Kidney (tissue), 14 donors: ENCODE measurements around the gene ANKDD1A. TPM values are rescaled to one million over a fixed set of nuclear protein-coding genes. Genes with fewer than 3 reads are reported as not detected.

Experiments used
- DNase-seq, 5 donors: peaks; one replicate each; pipeline ENCODE4 v3.0.0-alpha.2; 2013 to 2020
- FAIRE-seq: peaks from 2 replicates; lab custom pipeline; 2012; peaks lifted over from hg19 to GRCh38; lab: Jason Lieb, UNC
- H3K27ac ChIP-seq, 2 donors: one replicate each; pipeline ENCODE4 v1.7.0; 2013; ENCODE audit warnings: low read depth in 2 of 2, low read length in 2 of 2, inconsistent platforms in 1 of 2
- H3K27me3 ChIP-seq: one replicate; pipeline ENCODE4 v1.7.1; 2013; ENCODE audit warnings: low read length, inconsistent platforms; ENCODE audit not compliant: control insufficient read depth, insufficient read depth
- H3K36me3 ChIP-seq, 3 donors: one replicate each; pipeline versions ENCODE4 v1.7.0 to v1.7.1; 2013; ENCODE audit warnings: low read length in 3 of 3, control low read depth in 1 of 3, inconsistent platforms in 1 of 3; ENCODE audit not compliant: insufficient read depth in 3 of 3, control insufficient read depth in 2 of 3
- H3K4me1 ChIP-seq, 3 donors: one replicate each; pipeline versions ENCODE4 v1.7.0 to v1.7.1; 2013; ENCODE audit warnings: low read length in 3 of 3, inconsistent platforms in 1 of 3, low read depth in 1 of 3; ENCODE audit not compliant: control insufficient read depth in 2 of 3, insufficient read depth in 2 of 3
- H3K4me3 ChIP-seq, 3 donors: one replicate each; pipeline versions ENCODE4 v1.7.0 to v1.8.1; 2013; ENCODE audit warnings: low read length in 3 of 3, control low read depth in 1 of 3, inconsistent platforms in 1 of 3
- H3K9ac ChIP-seq, 3 donors: one replicate each; pipeline versions ENCODE4 v1.7.0 to v1.7.1; 2013; ENCODE audit warnings: low read length in 3 of 3, control low read depth in 1 of 3, inconsistent platforms in 1 of 3
- H3K9me3 ChIP-seq, 3 donors: one replicate each; pipeline versions ENCODE4 v1.7.0 to v1.7.1; 2013; ENCODE audit warnings: low read length in 3 of 3, control low read depth in 1 of 3, inconsistent platforms in 1 of 3; ENCODE audit not compliant: control insufficient read depth in 2 of 3, insufficient read depth in 1 of 3
- CTCF ChIP-seq: IDR thresholded peaks from 3 replicates; pipeline ENCODE4 v1.5.1; 2012; ENCODE audit warnings: mild to moderate bottlenecking, moderate library complexity, borderline replicate concordance; ENCODE audit not compliant: insufficient read depth; ENCODE audit errors: extremely low read depth
- intact Hi-C: fragments of 100-400 bp; cut with DNase I; formaldehyde crosslinking; loops from one replicate; pipeline ENCODE4 v1.11.1; 2022
- polyA plus RNA-seq: library from polyadenylated mRNA; stranded (reverse); fragments of 350-450 nt; fragmentation: Illumina TruSeq; extraction: RNeasy Lipid Tissue Mini Kit (QIAGEN cat#74804); gene quantifications from one replicate; pipeline ENCODE4 v1.2.3, GENCODE V29; 2014; ENCODE audit warnings: low read depth, low replicate concordance; ENCODE audit not compliant: insufficient read depth
- total RNA-seq: library from RNA; stranded (reverse); fragmentation: NEBNext Ultra II Directional; extraction: Animal tissue kit (Norgen Biotek cat#: 25700); gene quantifications from one replicate; pipeline ENCODE4 v1.2.1, GENCODE V29; 2021
- donor health status: control.
- donor health status: control.
- donor health status: control.
- donor health status: control.
- donor health status: control.
- donor health status: DM: yes; HTN: yes; CAD: no.
- donor health status: Normal renal cell carcinoma (clear cell type).

Gene ANKDD1A
- total and polyA plus RNA-seq, 2 donors from 2014 or later: 1.9 to 8.0 TPM

DNA sequence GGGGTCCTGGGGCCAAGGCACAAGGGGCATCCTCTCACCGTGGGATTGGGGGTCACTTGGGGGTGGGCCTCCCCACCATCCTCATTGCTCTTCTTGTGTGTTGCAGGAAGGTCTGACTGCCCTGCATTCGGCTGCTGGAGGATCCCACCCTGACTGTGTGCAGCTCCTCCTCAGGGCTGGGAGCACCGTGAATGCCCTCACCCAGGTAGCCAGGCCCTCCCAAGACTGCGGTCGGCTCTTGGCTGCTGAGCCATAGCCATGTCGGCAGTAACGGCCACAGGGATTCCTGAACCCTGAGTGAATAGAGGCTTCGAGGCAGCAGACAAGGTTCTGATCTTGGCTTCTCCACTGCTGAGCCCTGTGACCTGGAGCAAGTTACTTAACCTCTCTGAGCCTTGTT lies 19.7 kb downstream of the ANKDD1A start:
- no peak for FAIRE-seq
- no peak for TF ChIP-seq CTCF
- Histone ChIP-seq H3K4me3 (no peak overlapping the region), H3K9me3 (no peaks in the 10 kb centered on the region), H3K27ac (no peak overlapping the region), H3K9ac (no peak overlapping the region), H3K4me1 (no peaks in the 10 kb centered on the region), H3K27me3 (no peaks in the 10 kb centered on the region), H3K36me3 (no peaks in the 10 kb centered on the region)
- no peak for DNase-seq
- intact Hi-C loops: no loop called here

DNA sequence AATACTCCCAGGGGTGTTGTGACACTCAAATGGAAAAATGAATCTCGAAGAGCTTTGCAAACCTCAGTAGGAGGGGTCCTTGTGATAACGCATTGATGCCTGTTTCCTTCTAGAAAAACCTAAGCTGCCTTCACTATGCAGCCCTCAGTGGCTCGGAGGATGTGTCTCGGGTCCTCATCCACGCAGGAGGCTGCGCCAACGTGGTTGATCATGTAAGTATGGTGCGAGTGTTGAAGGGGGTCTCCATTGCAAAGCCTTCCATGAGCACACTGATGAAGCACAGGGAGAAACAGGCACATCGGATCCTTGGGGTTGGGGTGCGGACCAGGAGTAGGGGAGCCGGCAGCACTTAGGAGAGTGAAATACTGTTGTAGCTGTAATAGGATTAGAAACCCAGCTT lies 22.3 kb downstream of the ANKDD1A start:
- Histone ChIP-seq H3K4me3 (no peak overlapping the region), H3K27ac (no peak overlapping the region), H3K27me3 (no peaks in the 10 kb centered on the region), H3K36me3 (no peaks in the 10 kb centered on the region), H3K4me1 (no peaks in the 10 kb centered on the region), H3K9ac (no peak overlapping the region), H3K9me3 (no peaks in the 10 kb centered on the region)
- intact Hi-C loops: no loop called here
- DNase-seq: no peak
- TF ChIP-seq CTCF: no peak
- no peak for FAIRE-seq

DNA sequence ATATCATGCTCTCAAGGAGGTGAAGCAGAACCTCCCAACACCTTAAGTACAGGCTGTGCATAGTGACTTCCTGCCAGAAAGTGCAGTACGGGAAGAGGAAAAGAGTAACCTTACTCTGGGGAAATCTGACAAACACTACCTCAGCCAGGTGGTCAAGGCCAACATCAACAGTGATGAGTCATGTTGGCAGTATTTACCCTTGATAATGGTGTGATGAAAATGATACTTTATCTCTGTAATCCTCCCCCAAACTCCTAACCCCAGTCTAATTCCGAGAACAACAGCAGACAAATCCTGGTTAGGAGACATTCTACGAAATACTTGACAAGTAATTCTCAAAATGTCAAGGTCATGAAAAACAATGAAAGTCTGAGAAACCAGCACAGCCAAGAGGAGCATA lies 26.5 kb downstream of the ANKDD1A start:
- H3K9ac ChIP-seq: no peak overlapping the region
- intact Hi-C loops: no loop called here
- H3K4me1 ChIP-seq: no peaks in the 10 kb centered on the region
- no peaks in the 10 kb centered on the region for H3K9me3 ChIP-seq
- H3K27ac ChIP-seq: no peak overlapping the region
- no peak for FAIRE-seq
- DNase-seq: peak in 2 of 5 donors; percentile 38
- H3K4me3 ChIP-seq: no peak overlapping the region
- no peaks in the 10 kb centered on the region for H3K27me3 ChIP-seq
- H3K36me3 ChIP-seq: no peaks in the 10 kb centered on the region
- TF ChIP-seq CTCF: no peak

DNA sequence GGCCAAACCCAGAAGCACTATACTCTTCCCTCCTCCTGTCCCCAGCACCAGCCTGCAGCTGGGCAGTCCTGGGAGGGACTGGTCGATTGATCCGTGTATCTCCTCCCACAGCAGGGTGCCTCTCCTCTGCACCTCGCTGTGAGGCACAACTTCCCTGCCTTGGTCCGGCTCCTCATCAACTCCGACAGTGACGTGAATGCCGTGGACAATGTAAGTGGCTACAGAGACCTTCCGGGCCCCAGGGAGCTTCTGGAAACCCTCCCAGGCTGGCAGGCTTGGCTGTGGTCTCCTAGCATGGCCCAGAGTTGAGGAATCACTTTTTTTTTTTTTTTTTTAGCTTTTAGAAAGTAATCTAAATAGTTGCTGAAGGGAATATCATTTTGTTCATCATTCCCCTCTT lies 30.7 kb downstream of the ANKDD1A start:
- Histone ChIP-seq H3K9ac (no peak overlapping the region), H3K9me3 (no peaks in the 10 kb centered on the region), H3K36me3 (no peaks in the 10 kb centered on the region), H3K4me1 (no peaks in the 10 kb centered on the region), H3K4me3 (no peak overlapping the region), H3K27me3 (no peaks in the 10 kb centered on the region), H3K27ac (no peak overlapping the region)
- no peak for FAIRE-seq
- intact Hi-C loops: no loop called here
- TF ChIP-seq CTCF: no peak
- no peak for DNase-seq
